ENCODE data around the gene CYP26B1.
"Not testable (repeated sequence)": the region's sequence is repeated elsewhere in the genome, so short reads cannot be mapped to it uniquely, and the experiment has no call there.

The CYP26B1 gene

DNA sequence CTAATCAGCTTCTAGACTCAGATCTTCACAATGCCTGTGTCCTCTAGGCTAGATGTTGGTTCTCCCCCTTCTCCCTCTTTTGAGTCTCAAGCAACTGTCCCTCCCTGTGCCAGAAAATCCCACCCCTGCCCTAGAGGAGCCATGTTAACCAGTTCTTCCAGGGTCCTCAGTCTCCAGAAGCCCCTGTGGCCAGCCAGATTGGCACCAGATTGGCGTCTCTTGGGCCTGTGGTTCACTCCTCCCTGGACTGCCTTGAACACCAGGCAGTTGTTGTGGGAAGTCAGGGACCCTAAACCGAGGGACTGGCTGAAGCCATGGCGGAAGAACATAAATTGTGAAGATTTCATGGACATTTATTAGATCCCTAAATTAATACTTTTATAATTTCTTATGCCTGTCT lies 36.6 kb downstream of the CYP26B1 start:
- DNase-seq (ENCODE audit: low spot score) (no peak), FAIRE-seq (no peak)

- DNase-seq (ENCODE audit: low spot score) (no peak), FAIRE-seq (no peak)
Observed at GRCh38 chr2:72109904-72110303, 37.8 kb downstream of the CYP26B1 start.

DNA sequence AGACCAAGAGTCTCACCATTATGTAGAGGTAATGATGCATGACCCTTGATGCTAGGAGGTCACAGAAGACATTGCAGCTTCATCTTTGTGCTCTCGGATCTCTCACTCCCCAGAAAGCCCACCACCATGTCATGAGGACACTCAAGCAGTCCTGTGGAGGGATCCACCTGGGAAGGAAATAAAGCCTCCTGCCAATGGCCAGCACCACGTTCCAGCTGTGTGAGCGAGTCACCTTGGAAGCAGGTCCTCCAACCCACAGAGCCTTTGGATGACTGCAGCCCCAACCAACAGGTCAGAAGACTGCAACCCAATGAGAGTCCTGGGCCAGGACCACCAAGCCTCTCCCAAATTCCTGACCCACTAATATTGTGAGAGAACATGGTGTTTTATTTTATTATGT lies 38.4 kb downstream of the CYP26B1 start:
- no peak for DNase-seq (ENCODE audit: low spot score)
- FAIRE-seq, result no peak

GRCh38 chr2:72108121-72108520 lies 39.5 kb downstream of the CYP26B1 start:
- FAIRE-seq (peak; percentile 35), DNase-seq (ENCODE audit: low spot score) (peak; percentile 41)

DNA sequence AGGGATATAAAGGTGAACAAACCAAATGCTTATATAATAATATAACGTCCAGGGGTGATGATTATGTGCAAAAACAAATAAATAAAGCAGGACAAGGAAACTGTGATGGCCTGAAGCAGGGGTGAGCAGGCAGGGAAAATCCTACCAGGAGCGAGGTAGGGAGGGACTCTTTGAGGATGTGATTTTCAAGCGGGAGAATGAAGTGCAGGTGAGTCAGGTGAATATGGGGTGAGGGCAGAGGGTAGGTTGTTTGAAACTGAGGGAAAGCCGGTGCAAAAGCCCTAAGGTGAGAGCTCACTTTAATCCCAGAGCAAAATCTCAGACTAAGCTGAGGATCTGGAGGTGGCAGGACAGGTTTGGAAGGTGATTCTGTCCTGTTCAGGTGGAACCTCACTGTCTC lies 40.7 kb downstream of the CYP26B1 start:
- DNase-seq (ENCODE audit: low spot score) (no peak), FAIRE-seq (no peak)

GRCh38 chr2:72104821-72105588 lies 42.7 kb downstream of the CYP26B1 start:
- no peak for DNase-seq (ENCODE audit: low spot score)
- FAIRE-seq, result no peak

- no peak for DNase-seq (ENCODE audit: low spot score)
- FAIRE-seq, result no peak
Observed at GRCh38 chr2:72103690-72104089, 44.0 kb downstream of the CYP26B1 start.

GRCh38 chr2:72103161-72103560 lies 44.5 kb downstream of the CYP26B1 start:
- DNase-seq (ENCODE audit: low spot score), result no peak
- no peak for FAIRE-seq

- DNase-seq (ENCODE audit: low spot score) (no peak), FAIRE-seq (no peak)
Observed at GRCh38 chr2:72098935-72099334, 48.7 kb downstream of the CYP26B1 start.

DNA sequence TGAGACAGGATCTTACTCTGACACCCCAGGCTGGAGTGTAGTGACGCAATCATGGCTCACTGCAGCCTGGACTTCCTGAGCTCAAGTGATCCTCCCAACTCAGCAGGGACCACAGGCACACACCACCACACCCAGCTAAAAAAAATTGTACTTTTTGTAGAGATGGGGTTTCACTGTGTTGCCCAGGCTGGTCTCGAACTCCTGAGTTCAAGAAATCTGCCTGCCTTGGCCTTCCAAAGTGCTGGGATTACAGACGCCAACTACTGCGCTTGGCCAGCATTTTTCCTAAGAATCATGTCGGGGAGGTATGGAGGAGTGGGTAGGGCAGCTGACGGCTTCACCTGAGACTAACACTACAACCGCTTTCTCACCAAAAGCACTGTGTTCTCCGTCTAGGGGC lies 50.4 kb downstream of the CYP26B1 start:
- no peak for DNase-seq (ENCODE audit: low spot score)
- no peak for FAIRE-seq

GRCh38 chr2:72096181-72096580 lies 51.5 kb downstream of the CYP26B1 start:
- FAIRE-seq (no peak), DNase-seq (ENCODE audit: low spot score) (no peak)

- DNase-seq (ENCODE audit: low spot score) (no peak), FAIRE-seq (no peak)
Observed at GRCh38 chr2:72095364-72095763, 52.3 kb downstream of the CYP26B1 start.

DNA sequence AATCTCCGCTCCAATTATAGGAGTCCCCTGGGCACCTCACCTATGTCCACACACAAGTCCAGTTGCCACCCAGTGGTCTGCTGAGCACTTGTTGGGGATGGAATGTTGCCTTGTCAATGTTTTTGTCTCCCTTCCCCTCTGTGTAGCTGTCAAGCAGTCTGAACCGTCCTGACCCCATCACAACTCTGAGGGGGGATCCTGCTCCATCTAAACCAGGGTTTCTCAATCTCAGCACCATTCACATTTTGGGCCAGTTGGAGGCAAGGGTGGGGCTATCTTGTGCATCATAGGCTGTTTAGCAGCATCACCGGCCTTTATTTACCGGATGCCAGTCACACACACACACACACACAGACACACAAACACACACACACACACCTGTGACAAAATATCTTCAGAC lies 53.0 kb downstream of the CYP26B1 start:
- DNase-seq (ENCODE audit: low spot score), result no peak
- no peak for FAIRE-seq

- DNase-seq (ENCODE audit: low spot score) (no peak), FAIRE-seq (no peak)
Observed at GRCh38 chr2:72092111-72092510, 55.6 kb downstream of the CYP26B1 start.

DNA sequence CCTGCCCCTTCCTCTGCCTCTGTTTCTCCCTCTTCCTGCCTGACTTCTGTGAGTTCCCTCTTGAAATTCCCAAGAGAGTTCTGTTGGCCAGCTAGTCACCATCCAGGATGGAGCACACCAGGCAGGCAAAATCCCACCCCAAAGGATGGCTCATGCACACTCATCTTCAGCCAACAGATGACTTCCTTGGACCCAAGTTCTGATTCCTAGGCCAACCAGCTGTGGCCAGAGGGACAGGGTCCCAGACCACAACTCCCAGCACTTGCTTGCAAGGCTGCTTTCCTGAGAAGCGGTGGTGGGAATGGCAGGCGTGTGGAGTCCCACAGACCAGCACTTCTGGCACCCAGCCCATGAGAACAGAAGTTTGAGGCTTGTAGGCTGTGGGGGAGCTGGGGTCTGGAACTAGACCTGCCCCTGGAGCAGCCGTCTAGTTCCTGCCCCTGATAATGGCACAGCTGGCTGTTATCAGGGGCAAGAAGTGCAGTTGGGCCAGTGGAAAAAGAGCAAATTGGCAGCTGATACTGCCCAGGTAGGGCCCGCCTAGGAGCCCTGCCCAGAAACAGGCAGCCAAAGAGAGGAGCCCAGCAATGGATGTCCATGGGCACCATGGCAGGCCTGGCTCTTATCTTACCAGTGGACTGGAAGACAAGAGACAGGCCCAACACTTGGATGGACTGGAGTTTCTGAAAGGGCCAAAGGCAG lies 56.7 kb downstream of the CYP26B1 start:
- FAIRE-seq (no peak), DNase-seq (ENCODE audit: low spot score) (no peak)

- FAIRE-seq, result no peak
Observed at GRCh38 chr2:72090271-72090720, 57.4 kb downstream of the CYP26B1 start.

DNA sequence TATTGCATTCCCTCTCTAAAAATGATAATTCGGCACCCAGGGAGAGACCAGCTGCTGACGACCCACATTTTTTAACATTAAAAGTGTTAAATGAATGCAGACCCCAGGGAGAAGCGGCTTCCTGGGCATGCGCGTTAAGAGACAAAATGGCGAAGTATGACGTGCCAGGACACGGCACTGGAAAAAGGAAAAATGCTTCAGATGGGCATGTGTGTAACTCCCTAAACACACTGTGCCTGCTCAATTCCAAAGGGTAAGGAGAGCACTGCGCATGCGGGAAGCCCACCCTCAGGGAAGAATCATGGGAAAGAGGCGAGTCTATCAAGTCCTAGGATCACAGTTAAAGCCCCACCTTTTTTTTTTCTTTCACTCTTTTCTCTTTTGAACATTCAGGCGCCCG lies 58.1 kb downstream of the CYP26B1 start:
- FAIRE-seq (no peak), DNase-seq (ENCODE audit: low spot score) (no peak)

More at GRCh38 chr2:72090271-72090720, 57.4 kb downstream of the CYP26B1 start:
- no peak for DNase-seq (ENCODE audit: low spot score)

DNA sequence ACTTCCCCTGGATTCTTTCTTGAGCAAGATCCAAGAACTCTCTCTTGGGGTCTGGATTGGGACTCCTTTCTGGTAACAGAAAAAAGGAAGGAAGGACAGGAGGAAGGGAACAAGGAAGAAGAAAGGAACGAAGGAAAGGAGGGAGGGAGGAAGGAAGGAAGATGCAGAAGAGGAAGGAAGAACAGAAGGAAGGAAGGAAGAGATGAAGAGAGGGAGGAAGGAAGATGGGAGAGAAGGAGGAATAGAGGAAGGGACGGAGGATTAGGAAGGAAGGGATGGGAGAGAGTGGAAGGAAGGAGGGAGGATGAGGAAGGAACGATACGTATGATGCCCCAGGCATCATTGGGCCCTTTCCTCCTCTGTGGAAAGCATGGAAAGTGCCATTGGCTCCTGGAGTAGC lies 58.6 kb downstream of the CYP26B1 start:
- DNase-seq (ENCODE audit: low spot score), result no peak
- no peak for FAIRE-seq

DNA sequence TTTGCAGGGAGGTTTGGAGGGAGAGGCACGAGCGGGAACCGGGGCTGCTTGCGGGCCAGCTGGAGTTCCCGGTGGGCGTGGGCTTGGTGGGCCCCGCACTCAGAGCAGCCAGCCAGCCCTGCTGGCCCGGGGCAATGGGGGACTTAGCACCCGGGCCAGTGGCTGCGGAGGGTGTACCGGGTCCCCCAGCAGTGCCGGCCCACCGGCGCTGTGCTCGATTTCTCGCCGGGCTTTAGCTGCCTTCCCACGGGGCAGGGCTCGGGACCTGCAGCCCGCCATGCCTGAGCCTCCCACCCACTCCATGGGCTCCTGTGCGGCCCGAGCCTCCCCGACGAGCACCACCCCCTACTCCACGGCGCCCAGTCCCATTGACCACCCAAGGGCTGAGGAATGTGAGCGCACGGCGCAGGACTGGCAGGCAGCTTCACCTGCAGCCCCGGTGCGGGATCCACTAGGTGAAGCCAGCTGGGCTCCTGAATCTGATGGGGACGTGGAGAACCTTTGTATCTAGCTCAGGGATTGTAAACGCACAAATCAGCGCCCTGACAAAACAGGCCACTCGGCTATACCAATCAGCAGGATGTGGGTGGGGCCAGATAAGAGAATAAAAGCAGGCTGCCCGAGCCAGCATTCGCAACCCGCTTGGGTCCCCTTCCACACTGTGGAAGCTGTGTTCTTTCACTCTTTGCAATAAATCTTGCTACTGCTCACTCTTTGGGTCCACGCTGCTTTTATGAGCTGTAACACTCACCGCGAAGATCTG lies 60.6 kb downstream of the CYP26B1 start:
- not testable (repeated sequence) for FAIRE-seq; DNase-seq (ENCODE audit: low spot score)

DNA sequence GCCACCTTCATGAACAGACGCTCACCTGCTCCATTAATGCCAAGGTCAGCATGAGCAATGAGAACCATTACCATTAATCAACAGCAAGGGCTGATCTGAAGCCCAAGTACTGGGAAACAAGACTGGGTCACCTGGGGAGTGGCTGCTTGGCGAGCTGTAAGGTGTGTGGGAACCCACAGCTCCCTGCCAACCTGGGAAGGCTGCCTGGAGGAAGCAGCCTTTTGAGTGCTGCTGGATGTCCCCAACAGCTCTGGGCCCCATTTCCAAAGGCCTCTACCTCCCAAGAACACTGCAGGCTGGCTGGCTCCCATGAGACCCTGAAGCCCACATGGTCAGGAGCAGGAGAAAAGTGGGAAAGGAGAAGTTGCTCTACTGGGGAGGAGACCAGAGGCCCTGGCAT lies 62.1 kb downstream of the CYP26B1 start:
- DNase-seq (ENCODE audit: low spot score), result no peak
- FAIRE-seq, result no peak

- no peak for FAIRE-seq
- DNase-seq (ENCODE audit: low spot score), result no peak
Observed at GRCh38 chr2:72085036-72085435, 62.6 kb downstream of the CYP26B1 start.

GRCh38 chr2:72084584-72084976 lies 63.1 kb downstream of the CYP26B1 start:
- FAIRE-seq, result no peak
- DNase-seq (ENCODE audit: low spot score), result no peak

All from RCC 7860 (cell line).